ENCODE results near the gene CYP1B1. TPM values are rescaled to one million over a fixed set of nuclear protein-coding genes. Genes with fewer than 3 reads are reported as not detected.

The CYP1B1 gene
- polyA plus RNA-seq, 6 donors from 2014 or later, result 0.20 to 2.4 (median 0.87) TPM; not detected in 2

- Mint-ChIP-seq H3K4me1 (no peaks in the 10 kb centered on the region), H3K27me3 (peaks cover 33 to 74% (median 47%) of the 10 kb centered on the region in 3 donors), H3K36me3 (peaks cover 0 to 5% of the 10 kb centered on the region in 2 donors), H3K9me3 (peaks cover 4 to 25% (median 11%) of the 10 kb centered on the region in 7 donors), H3K27ac (peak overlapping the region in 1 of 6 donors; percentile 39), H3K4me3 (no peak overlapping the region)
- no peak for ATAC-seq (ENCODE audit: low read depth in 2 of 2)
- DNase-seq, result no peak
Observed at GRCh38 chr2:38108907-38109731, 33.2 kb upstream of the CYP1B1 start.

- Mint-ChIP-seq H3K4me1 (no peaks in the 10 kb centered on the region), H3K36me3 (peaks cover 0 to 11% of the 10 kb centered on the region in 2 donors), H3K27me3 (peaks cover 23 to 73% (median 40%) of the 10 kb centered on the region in 3 donors), H3K9me3 (peaks cover 4 to 38% (median 21%) of the 10 kb centered on the region in 7 donors), H3K27ac (no peak overlapping the region), H3K4me3 (no peak overlapping the region)
- ATAC-seq (ENCODE audit: low read depth in 2 of 2) (no peak), DNase-seq (no peak)
Observed at GRCh38 chr2:38107738-38108410, 31.9 kb upstream of the CYP1B1 start.

- Mint-ChIP-seq H3K4me1 (no peaks in the 10 kb centered on the region), H3K9me3 (peaks cover 4 to 41% (median 22%) of the 10 kb centered on the region in 7 donors), H3K27ac (no peak overlapping the region), H3K36me3 (peaks cover 0 to 11% of the 10 kb centered on the region in 2 donors), H3K4me3 (no peak overlapping the region), H3K27me3 (peaks cover 13 to 69% (median 29%) of the 10 kb centered on the region in 3 donors)
- ATAC-seq (ENCODE audit: low read depth in 2 of 2) (no peak), DNase-seq (no peak)
Observed at GRCh38 chr2:38106405-38107094, 30.6 kb upstream of the CYP1B1 start.

GRCh38 chr2:38105922-38106321, 30.0 kb upstream of the CYP1B1 start:
- Mint-ChIP-seq H3K4me3 (no peak overlapping the region), H3K27ac (no peak overlapping the region), H3K27me3 (peaks cover 14 to 65% (median 27%) of the 10 kb centered on the region in 3 donors), H3K9me3 (peaks cover 0 to 34% (median 18%) of the 10 kb centered on the region in 7 donors), H3K4me1 (no peaks in the 10 kb centered on the region), H3K36me3 (peaks cover 0 to 10% of the 10 kb centered on the region in 2 donors)
- DNase-seq, result no peak
- ATAC-seq (ENCODE audit: low read depth in 2 of 2), result no peak

GRCh38 chr2:38104598-38104997, 28.6 kb upstream of the CYP1B1 start:
- Mint-ChIP-seq H3K4me1 (no peaks in the 10 kb centered on the region), H3K36me3 (peaks cover 0 to 6% of the 10 kb centered on the region in 2 donors), H3K27ac (no peak overlapping the region), H3K4me3 (no peak overlapping the region), H3K27me3 (peaks cover 17 to 72% (median 31%) of the 10 kb centered on the region in 3 donors), H3K9me3 (peaks cover 0 to 30% (median 18%) of the 10 kb centered on the region in 7 donors)
- ATAC-seq (ENCODE audit: low read depth in 2 of 2) (no peak), DNase-seq (no peak)

- H3K27ac Mint-ChIP-seq, result no peak overlapping the region
- ATAC-seq (ENCODE audit: low read depth in 2 of 2) (no peak), DNase-seq (no peak)
- peaks cover 48 to 77% (median 54%) of the 10 kb centered on the region in 3 donors for H3K27me3 Mint-ChIP-seq
- peaks cover 0 to 30% (median 18%) of the 10 kb centered on the region in 7 donors for H3K9me3 Mint-ChIP-seq
- peak overlapping the region in 1 of 8 donors; percentile 44 for H3K4me3 Mint-ChIP-seq
- H3K4me1 Mint-ChIP-seq, result peaks cover 9 to 25% (median 16%) of the 10 kb centered on the region in 3 donors
- H3K36me3 Mint-ChIP-seq, result peaks cover 0 to 6% of the 10 kb centered on the region in 2 donors
Observed at GRCh38 chr2:38100328-38100727, 24.4 kb upstream of the CYP1B1 start.

- no peak for DNase-seq
- peaks cover 50 to 80% (median 57%) of the 10 kb centered on the region in 3 donors for H3K27me3 Mint-ChIP-seq
- H3K4me3 Mint-ChIP-seq, result peak overlapping the region in 3 of 8 donors; percentile 1 to 64 (median 4)
- H3K27ac Mint-ChIP-seq, result no peak overlapping the region
- peaks cover 0 to 6% of the 10 kb centered on the region in 2 donors for H3K36me3 Mint-ChIP-seq
- H3K9me3 Mint-ChIP-seq, result peaks cover 0 to 20% (median 17%) of the 10 kb centered on the region in 7 donors
- H3K4me1 Mint-ChIP-seq, result peaks cover 9 to 25% (median 16%) of the 10 kb centered on the region in 3 donors
- ATAC-seq (ENCODE audit: low read depth in 2 of 2), result no peak
Observed at GRCh38 chr2:38099099-38100028, 23.4 kb upstream of the CYP1B1 start.

- no peak overlapping the region for H3K27ac Mint-ChIP-seq
- H3K4me3 Mint-ChIP-seq, result peak overlapping the region in 7 of 8 donors; percentile 1 to 72 (median 53)
- no peak for DNase-seq
Observed at GRCh38 chr2:38098421-38099098, 22.6 kb upstream of the CYP1B1 start.

GRCh38 chr2:38097988-38098385, 22.0 kb upstream of the CYP1B1 start:
- Mint-ChIP-seq H3K27me3 (peaks cover 60 to 78% (median 63%) of the 10 kb centered on the region in 3 donors), H3K4me3 (peak overlapping the region in 4 of 8 donors; percentile 1 to 72 (median 60)), H3K36me3 (no peaks in the 10 kb centered on the region), H3K4me1 (peaks cover 9 to 25% (median 16%) of the 10 kb centered on the region in 3 donors), H3K9me3 (peaks cover 0 to 7% (median 6%) of the 10 kb centered on the region in 7 donors), H3K27ac (no peak overlapping the region)
- no peak for ATAC-seq (ENCODE audit: low read depth in 2 of 2)
- no peak for DNase-seq

More at GRCh38 chr2:38098421-38099098, 22.6 kb upstream of the CYP1B1 start:
- peak in 1 of 2 donors; percentile 46 for ATAC-seq (ENCODE audit: low read depth in 2 of 2)
- H3K9me3 Mint-ChIP-seq, result peaks cover 0 to 13% (median 11%) of the 10 kb centered on the region in 7 donors
- H3K36me3 Mint-ChIP-seq, result peaks cover 0 to 4% of the 10 kb centered on the region in 2 donors
- H3K27me3 Mint-ChIP-seq, result peaks cover 54 to 81% (median 57%) of the 10 kb centered on the region in 3 donors
- H3K4me1 Mint-ChIP-seq, result peaks cover 9 to 25% (median 16%) of the 10 kb centered on the region in 3 donors

GRCh38 chr2:38097258-38097987, 21.5 kb upstream of the CYP1B1 start:
- Mint-ChIP-seq H3K9me3 (peaks cover 0 to 2% (median 2%) of the 10 kb centered on the region in 7 donors), H3K4me1 (peaks cover 9 to 25% (median 16%) of the 10 kb centered on the region in 3 donors), H3K27ac (no peak overlapping the region), H3K36me3 (no peaks in the 10 kb centered on the region), H3K27me3 (peaks cover 64 to 72% (median 69%) of the 10 kb centered on the region in 3 donors), H3K4me3 (no peak overlapping the region)
- no peak for ATAC-seq (ENCODE audit: low read depth in 2 of 2)
- DNase-seq, result no peak
